KMS-11 (cell line): Measurements from ENCODE around the gene PHPT1.
"Not testable (repeated sequence)": the region's sequence is repeated elsewhere in the genome, so short reads cannot be mapped to it uniquely, and the experiment has no call there.

Experiments used
- H2AFZ ChIP-seq: fragments of 200-600 bp; sonication (generic); 2 replicates; pipeline ENCODE4 v1.6.1; 2016; ENCODE audit warnings: antibody characterized with exemption, mixed run types, low read depth
- H3K27ac ChIP-seq: fragments of 200-600 bp; sonication (generic); 2 replicates; pipeline ENCODE4 v1.6.1; 2016; ENCODE audit warnings: mild to moderate bottlenecking, mixed run types
- H3K27me3 ChIP-seq: fragments of 200-600 bp; sonication (generic); 2 replicates; pipeline ENCODE4 v1.6.1; 2017; ENCODE audit warnings: mild to moderate bottlenecking, low read depth, mixed run types, moderate library complexity; ENCODE audit not compliant: insufficient read depth
- H3K36me3 ChIP-seq: fragments of 200-600 bp; sonication (generic); 2 replicates; pipeline ENCODE4 v1.6.1; 2017; ENCODE audit warnings: mild to moderate bottlenecking, mixed run types; ENCODE audit not compliant: insufficient read depth
- H3K4me1 ChIP-seq: fragments of 200-600 bp; sonication (generic); 2 replicates; pipeline ENCODE4 v1.6.1; 2016; ENCODE audit warnings: mild to moderate bottlenecking, low read depth, mixed run types; ENCODE audit not compliant: poor library complexity, severe bottlenecking
- H3K4me2 ChIP-seq: fragments of 200-600 bp; sonication (generic); 2 replicates; pipeline ENCODE4 v1.7.0; 2016; ENCODE audit warnings: mild to moderate bottlenecking, mixed run types
- H3K4me3 ChIP-seq: fragments of 200-600 bp; sonication (generic); IDR thresholded peaks from 2 replicates; pipeline ENCODE4 v1.6.1; 2017; ENCODE audit warnings: low read depth, low read length, mixed read lengths; ENCODE audit not compliant: insufficient read depth
- H3K79me2 ChIP-seq: fragments of 200-600 bp; sonication (generic); 2 replicates; pipeline ENCODE4 v1.6.1; 2016; ENCODE audit warnings: low read depth, mixed run types; ENCODE audit not compliant: insufficient read depth
- H3K9ac ChIP-seq: fragments of 200-600 bp; sonication (generic); 2 replicates; pipeline ENCODE4 v1.6.1; 2016; ENCODE audit warnings: mild to moderate bottlenecking, mixed run types
- H4K20me1 ChIP-seq: fragments of 200-600 bp; sonication (generic); 2 replicates; pipeline ENCODE4 v1.6.1; 2016; ENCODE audit warnings: mild to moderate bottlenecking, mixed run types; ENCODE audit not compliant: insufficient read depth
- CTCF ChIP-seq: fragments of 200-600 bp; sonication (generic); conservative IDR thresholded peaks from 2 replicates; pipeline ENCODE4 v1.6.1; 2017; ENCODE audit warnings: low read depth, mild to moderate bottlenecking, antibody characterized with exemption, low read length, moderate library complexity, mixed read lengths

The PHPT1 gene

GRCh38 chr9:136881691-136882108 lies 32.5 kb downstream of the PHPT1 start:
- Histone ChIP-seq H2AFZ (peak overlapping the region; percentile 77), H3K4me2 (peak overlapping the region; percentile 98), H4K20me1 (no peaks in the 10 kb centered on the region), H3K9ac (peak overlapping the region; percentile 59), H3K27ac (peak overlapping the region; percentile 96), H3K27me3 (no peaks in the 10 kb centered on the region), H3K4me3 (no peak overlapping the region), H3K4me1 (peaks cover 54% of the 10 kb centered on the region), H3K36me3 (no peaks in the 10 kb centered on the region), H3K79me2 (peaks cover 20% of the 10 kb centered on the region; the same call in 1 of the 2 replicates)
- TF ChIP-seq CTCF = no peak

- peak; percentile 17; the same call in 1 of the 2 replicates for TF ChIP-seq CTCF
- peak overlapping the region; percentile 59 for H3K9ac ChIP-seq
- no peaks in the 10 kb centered on the region for H4K20me1 ChIP-seq
- H3K4me1 ChIP-seq = peaks cover 54% of the 10 kb centered on the region
- no peaks in the 10 kb centered on the region for H3K27me3 ChIP-seq
- no peak overlapping the region for H3K4me3 ChIP-seq
- peaks cover 26% of the 10 kb centered on the region; the same call in 1 of the 2 replicates for H3K79me2 ChIP-seq
- H3K27ac ChIP-seq = peak overlapping the region; percentile 96
- peak overlapping the region; percentile 77 for H2AFZ ChIP-seq
- peak overlapping the region; percentile 98 for H3K4me2 ChIP-seq
- no peaks in the 10 kb centered on the region for H3K36me3 ChIP-seq
These were observed 33.1 kb downstream of the PHPT1 start for GRCh38 chr9:136882109-136882946.

GRCh38 chr9:136882947-136883283 lies 33.7 kb downstream of the PHPT1 start:
- Histone ChIP-seq H3K27ac (peak overlapping the region; percentile 96), H3K4me1 (peaks cover 59% of the 10 kb centered on the region), H2AFZ (peak overlapping the region; percentile 77; the same call in 1 of the 2 replicates), H3K79me2 (peaks cover 32% of the 10 kb centered on the region), H3K9ac (peak overlapping the region; percentile 59; the same call in 1 of the 2 replicates), H3K4me2 (peak overlapping the region; percentile 98)
- H3K36me3 ChIP-seq, H3K27me3 ChIP-seq, H4K20me1 ChIP-seq, H3K4me3 ChIP-seq: not testable (repeated sequence)

GRCh38 chr9:136883670-136884069 lies 34.5 kb downstream of the PHPT1 start:
- not testable (repeated sequence) for H2AFZ ChIP-seq

GRCh38 chr9:136885950-136886578 lies 36.9 kb downstream of the PHPT1 start, which contains the start of gene TRAF2:
Gene TRAF2, plus strand, starts transcription at chr9:136886516. Its CDS starts 12,225 bp downstream, at chr9:136898741.
- Histone ChIP-seq H3K4me3 (no peak within 1 kb of the TSS), H2AFZ (peak within 1 kb of the TSS; percentile 38), H3K4me1 (peaks cover 58% of the 10 kb centered on the region), H3K4me2 (peak within 1 kb of the TSS; percentile 94), H3K27ac (peak within 1 kb of the TSS; percentile 86), H3K9ac (peak within 1 kb of the TSS; percentile 90), H3K36me3 (no peaks in the 10 kb centered on the region), H3K79me2 (peaks cover 63% of the 10 kb centered on the region), H3K27me3 (no peaks in the 10 kb centered on the region), H4K20me1 (no peaks in the 10 kb centered on the region; the same call in 1 of the 2 replicates)
- TF ChIP-seq CTCF = no peak

More at GRCh38 chr9:136883670-136884069, 34.5 kb downstream of the PHPT1 start:
- H3K9ac ChIP-seq, H3K4me2 ChIP-seq, H3K4me3 ChIP-seq, H3K27me3 ChIP-seq, H3K36me3 ChIP-seq, H4K20me1 ChIP-seq: not testable (repeated sequence)
- H3K27ac ChIP-seq = peak overlapping the region; percentile 96; the same call in 1 of the 2 replicates
- H3K4me1 ChIP-seq = peaks cover 66% of the 10 kb centered on the region
- H3K79me2 ChIP-seq = peaks cover 39% of the 10 kb centered on the region
